ENCODE measurements around the gene GPER1. TPM values are rescaled to one million over a fixed set of nuclear protein-coding genes. Genes with fewer than 3 reads are reported as not detected.

GPER1 gene
- total and polyA plus RNA-seq, 4 donors: 2.9 to 23.1 (median 7.4) TPM

GRCh38 chr7:1122832-1123501 is 35.1 kb downstream of the GPER1 start:
- Histone ChIP-seq H3K27me3 (ENCODE audit: control insufficient read depth in 4 of 4, insufficient read depth in 4 of 4, low read length in 3 of 4) (no peaks in the 10 kb centered on the region), H3K36me3 (ENCODE audit: control insufficient read depth in 4 of 4, insufficient read depth in 3 of 4, low read depth in 1 of 4, low read length in 3 of 4) (no peaks in the 10 kb centered on the region), H3K4me3 (ENCODE audit: low read depth in 1 of 3, low read length in 3 of 3) (no peak overlapping the region), H3K4me1 (ENCODE audit: control insufficient read depth in 4 of 4, insufficient read depth in 4 of 4, low read length in 3 of 4) (peaks cover 0 to 13% (median 8%) of the 10 kb centered on the region in 4 donors), H3K27ac (ENCODE audit: low read depth in 1 of 2, low read length in 2 of 2) (no peak overlapping the region), H3K9ac (ENCODE audit: low read depth in 1 of 2, low read length in 2 of 2) (no peak overlapping the region), H3K9me3 (ENCODE audit: control insufficient read depth in 4 of 4, low read length in 3 of 4) (no peaks in the 10 kb centered on the region)
- DNase-seq (ENCODE audit: low spot score): no peak
- WGBS: 91% methylated on average over 31 of the region's 31 CpGs
- no peak for TF ChIP-seq RAD21 (IDR thresholded peaks at IDR 0.05)
- no peak for TF ChIP-seq GABPA (IDR thresholded peaks at IDR 0.05 in 1 of 2, conservative IDR thresholded peaks at IDR 0.05 in 1 of 2)
- TF ChIP-seq, protein P1, sequence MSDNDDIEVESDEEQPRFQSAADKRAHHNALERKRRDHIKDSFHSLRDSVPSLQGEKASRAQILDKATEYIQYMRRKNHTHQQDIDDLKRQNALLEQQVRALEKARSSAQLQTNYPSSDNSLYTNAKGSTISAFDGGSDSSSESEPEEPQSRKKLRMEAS (IDR thresholded peaks at IDR 0.05): no peak
- no peak for TF ChIP-seq SP1 (IDR thresholded peaks at IDR 0.05)
- TF ChIP-seq, protein P2, sequence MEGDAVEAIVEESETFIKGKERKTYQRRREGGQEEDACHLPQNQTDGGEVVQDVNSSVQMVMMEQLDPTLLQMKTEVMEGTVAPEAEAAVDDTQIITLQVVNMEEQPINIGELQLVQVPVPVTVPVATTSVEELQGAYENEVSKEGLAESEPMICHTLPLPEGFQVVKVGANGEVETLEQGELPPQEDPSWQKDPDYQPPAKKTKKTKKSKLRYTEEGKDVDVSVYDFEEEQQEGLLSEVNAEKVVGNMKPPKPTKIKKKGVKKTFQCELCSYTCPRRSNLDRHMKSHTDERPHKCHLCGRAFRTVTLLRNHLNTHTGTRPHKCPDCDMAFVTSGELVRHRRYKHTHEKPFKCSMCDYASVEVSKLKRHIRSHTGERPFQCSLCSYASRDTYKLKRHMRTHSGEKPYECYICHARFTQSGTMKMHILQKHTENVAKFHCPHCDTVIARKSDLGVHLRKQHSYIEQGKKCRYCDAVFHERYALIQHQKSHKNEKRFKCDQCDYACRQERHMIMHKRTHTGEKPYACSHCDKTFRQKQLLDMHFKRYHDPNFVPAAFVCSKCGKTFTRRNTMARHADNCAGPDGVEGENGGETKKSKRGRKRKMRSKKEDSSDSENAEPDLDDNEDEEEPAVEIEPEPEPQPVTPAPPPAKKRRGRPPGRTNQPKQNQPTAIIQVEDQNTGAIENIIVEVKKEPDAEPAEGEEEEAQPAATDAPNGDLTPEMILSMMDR (IDR thresholded peaks at IDR 0.05; ENCODE audit: low read depth, low read length, missing input control): no peak
- TF ChIP-seq, protein P3, sequence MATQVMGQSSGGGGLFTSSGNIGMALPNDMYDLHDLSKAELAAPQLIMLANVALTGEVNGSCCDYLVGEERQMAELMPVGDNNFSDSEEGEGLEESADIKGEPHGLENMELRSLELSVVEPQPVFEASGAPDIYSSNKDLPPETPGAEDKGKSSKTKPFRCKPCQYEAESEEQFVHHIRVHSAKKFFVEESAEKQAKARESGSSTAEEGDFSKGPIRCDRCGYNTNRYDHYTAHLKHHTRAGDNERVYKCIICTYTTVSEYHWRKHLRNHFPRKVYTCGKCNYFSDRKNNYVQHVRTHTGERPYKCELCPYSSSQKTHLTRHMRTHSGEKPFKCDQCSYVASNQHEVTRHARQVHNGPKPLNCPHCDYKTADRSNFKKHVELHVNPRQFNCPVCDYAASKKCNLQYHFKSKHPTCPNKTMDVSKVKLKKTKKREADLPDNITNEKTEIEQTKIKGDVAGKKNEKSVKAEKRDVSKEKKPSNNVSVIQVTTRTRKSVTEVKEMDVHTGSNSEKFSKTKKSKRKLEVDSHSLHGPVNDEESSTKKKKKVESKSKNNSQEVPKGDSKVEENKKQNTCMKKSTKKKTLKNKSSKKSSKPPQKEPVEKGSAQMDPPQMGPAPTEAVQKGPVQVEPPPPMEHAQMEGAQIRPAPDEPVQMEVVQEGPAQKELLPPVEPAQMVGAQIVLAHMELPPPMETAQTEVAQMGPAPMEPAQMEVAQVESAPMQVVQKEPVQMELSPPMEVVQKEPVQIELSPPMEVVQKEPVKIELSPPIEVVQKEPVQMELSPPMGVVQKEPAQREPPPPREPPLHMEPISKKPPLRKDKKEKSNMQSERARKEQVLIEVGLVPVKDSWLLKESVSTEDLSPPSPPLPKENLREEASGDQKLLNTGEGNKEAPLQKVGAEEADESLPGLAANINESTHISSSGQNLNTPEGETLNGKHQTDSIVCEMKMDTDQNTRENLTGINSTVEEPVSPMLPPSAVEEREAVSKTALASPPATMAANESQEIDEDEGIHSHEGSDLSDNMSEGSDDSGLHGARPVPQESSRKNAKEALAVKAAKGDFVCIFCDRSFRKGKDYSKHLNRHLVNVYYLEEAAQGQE (IDR thresholded peaks at IDR 0.05): no peak
- TF ChIP-seq FOXA2 (IDR thresholded peaks at IDR 0.05): no peak
- no peak for TF ChIP-seq ATF3 (IDR thresholded peaks at IDR 0.05)
- TF ChIP-seq EGR1 (IDR thresholded peaks at IDR 0.05; ENCODE audit: low read depth in 2 of 2): no peak
- TF ChIP-seq, protein P4, sequence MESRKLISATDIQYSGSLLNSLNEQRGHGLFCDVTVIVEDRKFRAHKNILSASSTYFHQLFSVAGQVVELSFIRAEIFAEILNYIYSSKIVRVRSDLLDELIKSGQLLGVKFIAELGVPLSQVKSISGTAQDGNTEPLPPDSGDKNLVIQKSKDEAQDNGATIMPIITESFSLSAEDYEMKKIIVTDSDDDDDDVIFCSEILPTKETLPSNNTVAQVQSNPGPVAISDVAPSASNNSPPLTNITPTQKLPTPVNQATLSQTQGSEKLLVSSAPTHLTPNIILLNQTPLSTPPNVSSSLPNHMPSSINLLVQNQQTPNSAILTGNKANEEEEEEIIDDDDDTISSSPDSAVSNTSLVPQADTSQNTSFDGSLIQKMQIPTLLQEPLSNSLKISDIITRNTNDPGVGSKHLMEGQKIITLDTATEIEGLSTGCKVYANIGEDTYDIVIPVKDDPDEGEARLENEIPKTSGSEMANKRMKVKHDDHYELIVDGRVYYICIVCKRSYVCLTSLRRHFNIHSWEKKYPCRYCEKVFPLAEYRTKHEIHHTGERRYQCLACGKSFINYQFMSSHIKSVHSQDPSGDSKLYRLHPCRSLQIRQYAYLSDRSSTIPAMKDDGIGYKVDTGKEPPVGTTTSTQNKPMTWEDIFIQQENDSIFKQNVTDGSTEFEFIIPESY (IDR thresholded peaks at IDR 0.05): no peak

GRCh38 chr7:1123715-1124114 is 35.8 kb downstream of the GPER1 start:
- WGBS: 23% methylated on average over 17 of the region's 17 CpGs
- peak; percentile 64 for DNase-seq (ENCODE audit: low spot score)
- Histone ChIP-seq H3K4me1 (ENCODE audit: control insufficient read depth in 4 of 4, insufficient read depth in 4 of 4, low read length in 3 of 4) (peaks cover 0 to 13% (median 8%) of the 10 kb centered on the region in 4 donors), H3K27ac (ENCODE audit: low read depth in 1 of 2, low read length in 2 of 2) (peak overlapping the region in 1 of 2 donors; percentile 14), H3K36me3 (ENCODE audit: control insufficient read depth in 4 of 4, insufficient read depth in 3 of 4, low read depth in 1 of 4, low read length in 3 of 4) (no peaks in the 10 kb centered on the region), H3K9me3 (ENCODE audit: control insufficient read depth in 4 of 4, low read length in 3 of 4) (no peaks in the 10 kb centered on the region), H3K4me3 (ENCODE audit: low read depth in 1 of 3, low read length in 3 of 3) (no peak overlapping the region), H3K27me3 (ENCODE audit: control insufficient read depth in 4 of 4, insufficient read depth in 4 of 4, low read length in 3 of 4) (no peaks in the 10 kb centered on the region), H3K9ac (ENCODE audit: low read depth in 1 of 2, low read length in 2 of 2) (no peak overlapping the region)
- TF ChIP-seq SP1 (IDR thresholded peaks at IDR 0.05): peak; percentile 32
- TF ChIP-seq HNF4G (IDR thresholded peaks at IDR 0.05): no peak
- TF ChIP-seq RAD21 (IDR thresholded peaks at IDR 0.05): peak; percentile 78 to 85
- TF ChIP-seq, protein P1 (IDR thresholded peaks at IDR 0.05): no peak
- TF ChIP-seq FOXA1 (IDR thresholded peaks at IDR 0.05): no peak
- peak; percentile 49 for TF ChIP-seq NR2F2 (IDR thresholded peaks at IDR 0.05)
- TF ChIP-seq EGR1 (IDR thresholded peaks at IDR 0.05; ENCODE audit: low read depth in 2 of 2): no peak
- TF ChIP-seq, protein P2 (IDR thresholded peaks at IDR 0.05; ENCODE audit: low read depth, low read length, missing input control): peak; percentile 60
- no peak for TF ChIP-seq JUND (IDR thresholded peaks at IDR 0.05)
- TF ChIP-seq FOXA2 (IDR thresholded peaks at IDR 0.05): no peak
- TF ChIP-seq RXRA (IDR thresholded peaks at IDR 0.05): peak in 1 of 2 donors; percentile 23
- TF ChIP-seq, protein P4 (IDR thresholded peaks at IDR 0.05): no peak
- TF ChIP-seq YY1 (IDR thresholded peaks at IDR 0.05): no peak
- TF ChIP-seq HNF4A (conservative IDR thresholded peaks at IDR 0.05): no peak
- no peak for TF ChIP-seq TAF1 (conservative IDR thresholded peaks at IDR 0.05)
